Keratinocyte (primary cell): ENCODE measurements around the gene KRT38. TPM values are rescaled to one million over a fixed set of nuclear protein-coding genes. Genes with fewer than 3 reads are reported as not detected.

Source experiments
- DNase-seq: peaks from one replicate; pipeline ENCODE4 v3.0.0-alpha.2; 2011; ENCODE audit warnings: low read depth, missing footprints, low spot score
- FAIRE-seq: peaks from 2 replicates; lab custom pipeline; 2011; peaks lifted over from hg19 to GRCh38; lab: Jason Lieb, UNC
- H2AFZ ChIP-seq: 2 replicates; pipeline ENCODE4 v1.6.0; 2012; ENCODE audit warnings: low read length, control low read depth, inconsistent platforms; ENCODE audit not compliant: control insufficient read depth
- H3K27ac ChIP-seq: 2 replicates; pipeline ENCODE4 v1.5.1; 2011; ENCODE audit warnings: low read length; ENCODE audit not compliant: control insufficient read depth, insufficient read depth
- H3K27me3 ChIP-seq: 3 replicates; pipeline ENCODE4 v1.6.0; 2011; ENCODE audit warnings: low read length; ENCODE audit not compliant: control insufficient read depth, insufficient read depth; ENCODE audit errors: extremely low read depth
- H3K36me3 ChIP-seq, 2 experiments: 2 replicates in 1 of 2; 3 replicates in 1 of 2; pipeline ENCODE4 v1.5.1; 2011; ENCODE audit warnings: low read length in 2 of 2, mild to moderate bottlenecking in 1 of 2; ENCODE audit not compliant: control insufficient read depth in 2 of 2, insufficient read depth in 2 of 2; ENCODE audit errors: extremely low read depth in 1 of 2
- H3K4me1 ChIP-seq: 3 replicates; pipeline ENCODE4 v1.5.1; 2011; ENCODE audit warnings: low read length; ENCODE audit not compliant: control insufficient read depth, insufficient read depth; ENCODE audit errors: extremely low read depth
- H3K4me2 ChIP-seq: 3 replicates; pipeline ENCODE4 v1.6.0; 2011; ENCODE audit warnings: low read depth, low read length; ENCODE audit not compliant: control insufficient read depth, insufficient read depth; ENCODE audit errors: extremely low read depth
- H3K4me3 ChIP-seq, 3 experiments: fragments of 200-600 bp in 1 of 3; sonication (generic) in 1 of 3; 2 replicates in 2 of 3; 3 replicates in 1 of 3; pipeline ENCODE4 v1.5.1; 2011 to 2016; ENCODE audit warnings: low read length in 3 of 3, mild to moderate bottlenecking in 3 of 3, control low read depth in 2 of 3, inconsistent platforms in 1 of 3, low read depth in 1 of 3, mixed read lengths in 1 of 3, mixed run types in 1 of 3, moderate library complexity in 1 of 3; ENCODE audit not compliant: control insufficient read depth in 2 of 3, insufficient read depth in 2 of 3; ENCODE audit errors: extremely low read depth in 1 of 3
- H3K79me2 ChIP-seq: 2 replicates; pipeline ENCODE4 v1.6.0; 2012; ENCODE audit warnings: low read length; ENCODE audit not compliant: control insufficient read depth, insufficient read depth
- H3K9ac ChIP-seq: 3 replicates; pipeline ENCODE4 v1.6.0; 2011; ENCODE audit warnings: low read length; ENCODE audit not compliant: control insufficient read depth, insufficient read depth; ENCODE audit errors: extremely low read depth
- H3K9me1 ChIP-seq: 3 replicates; pipeline ENCODE4 v1.6.0; 2011; ENCODE audit warnings: low read length; ENCODE audit not compliant: control insufficient read depth, insufficient read depth; ENCODE audit errors: extremely low read depth
- H3K9me3 ChIP-seq: 2 replicates; pipeline ENCODE4 v1.5.1; 2012; ENCODE audit warnings: low read depth, low read length; ENCODE audit not compliant: control insufficient read depth
- H4K20me1 ChIP-seq: 3 replicates; pipeline ENCODE4 v1.6.0; 2011; ENCODE audit warnings: low read length; ENCODE audit not compliant: control insufficient read depth, insufficient read depth; ENCODE audit errors: extremely low read depth
- CTCF ChIP-seq, 3 experiments: IDR thresholded peaks in 1 of 3; conservative IDR thresholded peaks in 1 of 3; optimal IDR thresholded peaks in 1 of 3; 2 replicates in 2 of 3; 3 replicates in 1 of 3; pipeline versions ENCODE3 to v1.5.1; 2011; ENCODE audit warnings: low read length in 3 of 3, mild to moderate bottlenecking in 3 of 3, moderate library complexity in 2 of 3, control low read depth in 1 of 3, inconsistent platforms in 1 of 3; ENCODE audit not compliant: insufficient read depth in 2 of 3; ENCODE audit errors: extremely low read depth in 1 of 3
- EZH2 ChIP-seq: IDR thresholded peaks from one replicate; pipeline ENCODE4 v1.6.1; 2012; ENCODE audit warnings: inconsistent platforms, mild to moderate bottlenecking, low read length, moderate library complexity
- dilution Hi-C: fragments of 300-500 bp; cut with MboI; formaldehyde crosslinking; loops from one replicate; pipeline ENCODE4 v1.7.0; 2020; ENCODE audit warnings: low sequenced_read_pairs; ENCODE audit not compliant: extremely low pct_ligation_motif_present
- polyA plus RNA-seq, 5 experiments: library from polyadenylated mRNA; depleted of rRNA in 3 of 5; stranded (reverse) in 3 of 5; stranded (forward) in 1 of 5; unstranded in 1 of 5; fragments of >200 nt; gene quantifications; 1 replicate in 1 of 5; 2 replicates in 3 of 5; 3 replicates in 1 of 5; pipeline versions ENCODE4 v1.2.1 to v1.2.3, GENCODE V29; 2011 to 2012; ENCODE audit warnings: missing spikeins in 2 of 5, low read depth in 1 of 5, low replicate concordance in 1 of 5

KRT38 gene
- polyA plus RNA-seq, 1 donor (not counting 4 experiments of a cell fraction or from before 2014, with no cell fraction given), result not detected

- Histone ChIP-seq H3K4me1 (no peaks in the 10 kb centered on the region), H3K4me3 (no peak overlapping the region), H3K36me3 (no peaks in the 10 kb centered on the region), H3K27ac (no peak overlapping the region), H3K79me2 (no peaks in the 10 kb centered on the region), H3K9me3 (no peaks in the 10 kb centered on the region), H4K20me1 (no peaks in the 10 kb centered on the region), H3K27me3 (peaks cover under 1% of the 10 kb centered on the region), H3K9me1 (no peaks in the 10 kb centered on the region), H2AFZ (no peak overlapping the region), H3K4me2 (no peak overlapping the region), H3K9ac (no peak overlapping the region)
- dilution Hi-C loops, result no loop called here
- FAIRE-seq, result no peak
- TF ChIP-seq EZH2, result no peak
- TF ChIP-seq CTCF (optimal IDR thresholded peaks at IDR 0.05 in 1 of 3, IDR thresholded peaks at IDR 0.05 in 1 of 3, conservative IDR thresholded peaks at IDR 0.05 in 1 of 3; ENCODE audit: extremely low read depth in 1 of 3, insufficient read depth in 2 of 3, low read length in 3 of 3), result no peak
- no peak for DNase-seq
Measured at GRCh38 chr17:41437769-41438168, 3.0 kb downstream of the KRT38 start.

GRCh38 chr17:41437254-41437653 is 3.5 kb downstream of the KRT38 start:
- no peaks in the 10 kb centered on the region for H3K9me1 ChIP-seq
- H3K79me2 ChIP-seq, result no peaks in the 10 kb centered on the region
- dilution Hi-C loops, result no loop called here
- no peak overlapping the region for H2AFZ ChIP-seq
- no peaks in the 10 kb centered on the region for H3K4me1 ChIP-seq
- no peak overlapping the region for H3K4me3 ChIP-seq
- no peak overlapping the region for H3K27ac ChIP-seq
- TF ChIP-seq EZH2 (no peak), CTCF (optimal IDR thresholded peaks at IDR 0.05 in 1 of 3, IDR thresholded peaks at IDR 0.05 in 1 of 3, conservative IDR thresholded peaks at IDR 0.05 in 1 of 3; ENCODE audit: extremely low read depth in 1 of 3, insufficient read depth in 2 of 3, low read length in 3 of 3) (no peak)
- FAIRE-seq, result no peak
- no peak overlapping the region for H3K9ac ChIP-seq
- no peaks in the 10 kb centered on the region for H4K20me1 ChIP-seq
- DNase-seq, result no peak
- H3K27me3 ChIP-seq, result no peaks in the 10 kb centered on the region
- H3K36me3 ChIP-seq, result no peaks in the 10 kb centered on the region
- H3K4me2 ChIP-seq, result no peak overlapping the region
- H3K9me3 ChIP-seq, result no peaks in the 10 kb centered on the region
